ENCODE results near the gene GLB1L2.

Gene GLB1L2

GRCh38 chr11:134390706-134391569 is 59.1 kb downstream of the GLB1L2 start:
- H3K4me3 ChIP-seq (ENCODE audit: low read depth, low read length) = no peak overlapping the region
- no peak for TF ChIP-seq MAX (IDR thresholded peaks at IDR 0.05; ENCODE audit: low read depth, low read length)
- no peak for TF ChIP-seq POLR2A (IDR thresholded peaks at IDR 0.05; ENCODE audit: extremely low read depth, insufficient read length)
- TF ChIP-seq CTCF (IDR thresholded peaks at IDR 0.05; ENCODE audit: low read depth, low read length) = no peak
- no peak for TF ChIP-seq MYC (IDR thresholded peaks at IDR 0.05; ENCODE audit: low read depth, low read length)
- no peak for DNase-seq (ENCODE audit: low read depth)

GRCh38 chr11:134391656-134392055 is 59.9 kb downstream of the GLB1L2 start:
- no peak for DNase-seq (ENCODE audit: low read depth)
- no peak for TF ChIP-seq CTCF (IDR thresholded peaks at IDR 0.05; ENCODE audit: low read depth, low read length)
- TF ChIP-seq MAX (IDR thresholded peaks at IDR 0.05; ENCODE audit: low read depth, low read length) = no peak

GRCh38 chr11:134392953-134393615 is 61.3 kb downstream of the GLB1L2 start:
- no peak overlapping the region for H3K4me3 ChIP-seq (ENCODE audit: low read depth, low read length)
- no peak for DNase-seq (ENCODE audit: low read depth)
- TF ChIP-seq MAX (IDR thresholded peaks at IDR 0.05; ENCODE audit: low read depth, low read length) = no peak
- no peak for TF ChIP-seq CTCF (IDR thresholded peaks at IDR 0.05; ENCODE audit: low read depth, low read length)
- TF ChIP-seq MYC (IDR thresholded peaks at IDR 0.05; ENCODE audit: low read depth, low read length) = no peak
- no peak for TF ChIP-seq POLR2A (IDR thresholded peaks at IDR 0.05; ENCODE audit: extremely low read depth, insufficient read length)

More at GRCh38 chr11:134391656-134392055, 59.9 kb downstream of the GLB1L2 start:
- no peak overlapping the region for H3K4me3 ChIP-seq (ENCODE audit: low read depth, low read length)

GRCh38 chr11:134393638-134394037 is 61.9 kb downstream of the GLB1L2 start:
- peak; percentile 36 for DNase-seq (ENCODE audit: low read depth)
- TF ChIP-seq MYC (IDR thresholded peaks at IDR 0.05; ENCODE audit: low read depth, low read length) (no peak), MAX (IDR thresholded peaks at IDR 0.05; ENCODE audit: low read depth, low read length) (no peak), POLR2A (IDR thresholded peaks at IDR 0.05; ENCODE audit: extremely low read depth, insufficient read length) (no peak), CTCF (IDR thresholded peaks at IDR 0.05; ENCODE audit: low read depth, low read length) (no peak)

GRCh38 chr11:134394311-134394710 is 62.5 kb downstream of the GLB1L2 start:
- no peak for DNase-seq (ENCODE audit: low read depth)
- no peak for TF ChIP-seq MAX (IDR thresholded peaks at IDR 0.05; ENCODE audit: low read depth, low read length)
- TF ChIP-seq POLR2A (IDR thresholded peaks at IDR 0.05; ENCODE audit: extremely low read depth, insufficient read length) = no peak
- no peak for TF ChIP-seq CTCF (IDR thresholded peaks at IDR 0.05; ENCODE audit: low read depth, low read length)
- no peak for TF ChIP-seq MYC (IDR thresholded peaks at IDR 0.05; ENCODE audit: low read depth, low read length)

More at GRCh38 chr11:134393638-134394037, 61.9 kb downstream of the GLB1L2 start:
- H3K4me3 ChIP-seq (ENCODE audit: low read depth, low read length) = no peak overlapping the region

More at GRCh38 chr11:134394311-134394710, 62.5 kb downstream of the GLB1L2 start:
- no peak overlapping the region for H3K4me3 ChIP-seq (ENCODE audit: low read depth, low read length)

All from NB4 (cell line).